Tongue (tissue), 2 donors: Measurements from ENCODE around the gene FGF1. TPM values are rescaled to one million over a fixed set of nuclear protein-coding genes. Genes with fewer than 3 reads are reported as not detected.
A peak's percentile ranks its signal among the peaks of the same experiment; 100 is the strongest.

ENCODE experiments used
- DNase-seq: peaks from one replicate; pipeline ENCODE4 v3.0.0-alpha.2; 2015
- total RNA-seq: library from RNA; depleted of rRNA; stranded (reverse); fragments of >200 nt; gene quantifications from one replicate; pipeline ENCODE4 v1.2.3, GENCODE V29; 2014

Gene FGF1
- total RNA-seq, 1 donor from 2014 or later = 8.7 TPM

DNA sequence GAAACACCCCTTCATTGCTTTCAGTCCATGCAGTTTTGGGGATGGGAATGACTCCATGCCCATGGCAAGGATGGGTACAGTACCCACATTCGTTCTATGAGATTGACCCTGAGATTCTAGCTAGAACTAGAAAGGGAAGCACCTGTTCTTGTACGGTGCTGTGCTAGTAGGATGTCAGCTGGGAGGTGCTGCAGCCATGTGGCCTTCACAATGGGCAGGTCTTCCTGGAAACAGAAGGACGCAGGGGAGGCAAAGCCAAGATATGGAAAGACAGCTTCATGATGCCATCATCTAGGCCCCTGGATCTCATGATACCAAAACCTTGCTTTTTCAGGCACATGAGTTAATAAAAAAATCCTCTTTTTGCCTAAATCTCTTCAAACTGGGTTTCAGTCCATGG is 10.5 kb upstream of the FGF1 start:
- DNase-seq = no peak

DNA sequence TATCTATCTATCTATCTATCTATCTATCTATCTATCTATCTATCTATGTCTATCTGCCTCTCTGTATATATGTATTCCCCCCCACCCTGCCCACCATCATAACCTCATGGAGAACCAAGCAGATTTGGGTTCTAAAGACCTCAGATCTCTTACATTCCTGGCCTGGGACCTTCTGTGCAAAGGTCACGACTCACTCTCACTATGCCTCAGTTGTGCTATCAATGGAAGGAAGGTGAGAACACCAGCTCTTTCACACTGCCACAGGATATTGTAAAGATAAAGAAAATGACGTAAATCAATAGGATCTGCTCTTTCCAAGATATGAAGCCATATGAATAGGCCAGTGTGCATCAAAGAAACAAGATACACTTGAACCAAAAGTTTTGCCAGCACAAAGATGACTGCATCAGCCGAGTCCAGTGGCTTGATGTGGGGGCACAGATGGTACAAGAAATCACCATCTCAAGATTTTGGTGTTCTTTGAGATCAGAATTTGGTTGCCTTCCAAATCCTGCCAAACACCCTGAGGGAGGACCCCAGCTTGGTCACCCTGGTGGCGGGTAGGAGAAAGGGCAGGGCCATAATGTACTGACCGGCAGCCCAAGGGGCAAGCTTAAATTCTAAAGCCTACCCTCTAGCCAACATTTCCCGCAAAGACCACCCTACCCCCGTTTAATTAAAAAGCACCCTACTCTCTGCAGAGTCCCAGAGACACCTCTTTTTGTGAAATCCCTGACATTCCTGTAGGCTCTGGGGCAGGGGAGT is 8.4 kb upstream of the FGF1 start:
- no peak for DNase-seq

DNA sequence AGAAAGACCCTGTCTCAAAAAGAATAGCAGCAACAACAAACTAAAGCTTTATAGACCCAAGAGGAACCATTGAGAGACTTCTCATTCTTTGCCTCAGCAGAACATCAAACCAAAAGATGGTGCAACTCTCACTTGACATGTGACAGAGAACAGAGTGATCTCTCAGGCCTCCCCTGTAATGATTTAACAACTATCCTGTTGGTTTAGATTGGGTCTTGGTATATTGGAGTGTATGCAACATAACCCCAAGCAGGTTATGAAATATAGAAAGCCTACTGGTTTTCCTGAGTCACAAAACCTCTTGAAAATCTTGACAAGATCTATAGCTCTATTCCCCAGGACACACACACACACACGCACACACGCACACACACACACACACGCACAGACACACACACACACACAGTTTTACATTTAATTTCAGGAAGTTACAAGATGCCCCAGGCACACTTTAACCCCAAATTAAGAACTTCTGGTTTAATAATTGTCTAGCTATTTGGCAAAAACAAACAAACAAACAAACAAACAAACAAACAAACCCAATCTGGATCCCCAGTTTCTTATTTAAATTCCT is 6.5 kb upstream of the FGF1 start:
- no peak for DNase-seq

DNA sequence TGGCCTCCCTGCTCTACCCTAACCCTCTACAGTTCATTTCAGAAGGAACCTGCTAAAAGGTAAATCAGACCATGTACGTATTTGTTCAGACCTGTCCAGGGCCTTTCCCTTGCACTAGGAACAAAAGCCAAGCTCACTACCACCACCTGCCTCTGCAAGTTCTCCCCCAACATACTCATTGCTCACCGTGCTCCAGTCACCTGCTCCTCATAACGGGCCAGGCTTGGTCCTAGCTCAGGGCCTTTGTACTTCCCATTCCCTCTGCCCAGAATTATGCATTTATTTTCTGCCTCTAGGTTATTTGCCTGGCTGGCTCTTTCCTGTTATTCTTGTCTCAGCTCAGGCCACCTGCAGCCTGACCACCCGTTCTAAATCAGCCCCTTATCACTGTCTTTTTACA is 4.8 kb upstream of the FGF1 start:
- no peak for DNase-seq

DNA sequence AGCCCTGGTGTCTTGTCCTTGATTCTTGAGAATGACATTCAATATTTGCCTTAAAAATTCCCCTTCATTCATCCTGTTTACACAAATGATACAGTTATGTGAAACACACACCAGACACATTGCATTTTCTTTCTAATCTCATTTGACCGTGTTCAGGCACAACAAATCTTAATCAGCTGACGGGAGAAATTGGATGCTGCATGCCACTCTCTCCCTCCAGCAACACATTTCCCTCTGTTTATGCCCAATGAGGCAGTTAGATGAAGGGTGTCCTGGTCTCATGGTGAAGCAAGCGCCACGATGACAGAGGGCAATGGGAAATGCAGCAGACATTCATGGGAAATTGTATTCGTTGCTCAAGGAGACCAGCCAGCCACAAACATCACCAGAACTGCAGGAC is 3.2 kb upstream of the FGF1 start:
- no peak for DNase-seq

DNA sequence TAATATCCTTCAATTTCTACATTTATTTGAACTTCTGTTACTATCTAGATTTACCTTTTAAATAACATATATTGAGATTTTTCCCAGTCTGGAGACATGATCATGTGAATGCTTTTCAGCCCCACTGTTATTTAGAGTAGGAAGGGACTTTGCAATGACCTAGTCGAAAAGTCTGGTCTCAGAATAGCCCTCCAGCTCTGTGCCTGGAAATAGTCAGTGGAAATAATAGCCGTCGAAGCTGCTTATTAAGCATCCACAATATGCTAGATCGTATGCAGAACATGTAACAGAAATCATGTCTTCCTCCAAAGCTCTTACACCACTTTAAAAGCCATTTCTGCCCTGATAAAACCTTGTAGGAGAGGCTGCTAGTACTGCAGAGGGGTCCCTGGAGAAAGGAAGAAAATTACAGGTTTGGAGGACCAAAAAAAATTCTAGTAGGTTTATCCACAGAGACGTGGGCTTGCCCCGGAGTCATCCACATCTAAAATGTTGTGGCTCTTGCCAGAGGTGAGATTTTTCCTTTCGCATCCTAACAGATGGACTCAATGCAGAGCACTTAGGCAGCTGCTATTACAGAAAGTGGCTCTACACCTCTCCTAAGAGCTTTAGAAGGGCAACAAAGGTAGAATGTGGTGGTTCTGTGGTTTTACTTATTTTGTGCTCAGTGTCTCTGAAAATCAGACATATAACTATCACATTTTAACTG is 2.5 kb upstream of the FGF1 start:
- DNase-seq = no peak

DNA sequence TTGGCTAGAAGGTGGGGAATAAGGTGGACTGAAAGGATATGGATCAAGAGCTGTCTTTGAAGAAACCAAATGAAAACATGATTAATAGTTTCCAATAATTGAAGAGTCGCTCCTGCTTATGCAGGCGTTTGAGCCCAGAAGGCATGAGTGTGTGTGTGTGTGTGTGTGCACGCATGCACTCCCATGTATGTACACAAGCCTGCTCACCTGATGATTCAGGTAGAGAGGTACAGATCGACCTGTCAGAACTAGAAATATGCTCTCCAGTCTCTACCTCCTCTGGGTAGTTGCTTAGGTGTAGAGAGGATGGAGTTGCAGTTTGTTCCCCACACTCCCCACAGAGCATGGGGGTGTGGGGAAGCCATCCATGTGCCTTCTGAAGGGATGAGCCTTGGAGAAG is 1.1 kb upstream of the FGF1 start:
- no peak for DNase-seq

DNA sequence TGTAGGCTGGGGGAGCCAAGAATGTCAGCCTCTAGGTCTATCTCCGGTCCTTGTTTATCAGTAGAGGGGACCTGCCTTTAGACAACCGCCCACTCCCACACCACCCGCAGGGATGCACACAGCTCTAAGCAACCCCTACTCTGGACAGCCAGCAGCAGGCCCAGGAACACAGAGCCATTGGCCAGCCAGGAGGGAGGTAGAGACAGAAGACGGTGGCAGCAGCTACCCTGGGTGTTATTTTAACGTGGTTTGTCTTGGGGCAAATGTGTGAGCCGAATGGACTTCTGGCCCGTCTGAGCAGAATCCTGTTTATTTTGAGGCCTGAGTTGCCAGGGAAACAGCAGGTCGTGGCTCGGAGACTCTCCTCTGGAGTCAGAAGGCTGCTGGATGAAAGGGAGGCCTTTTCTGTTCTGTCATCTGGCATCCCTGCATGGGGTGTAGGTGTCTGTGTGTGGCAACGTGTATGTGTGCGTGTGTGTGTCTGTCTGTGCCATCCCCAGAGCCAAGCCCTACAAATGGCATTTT is 382 bp upstream of the FGF1 start:
- DNase-seq = peak; percentile 41

DNA sequence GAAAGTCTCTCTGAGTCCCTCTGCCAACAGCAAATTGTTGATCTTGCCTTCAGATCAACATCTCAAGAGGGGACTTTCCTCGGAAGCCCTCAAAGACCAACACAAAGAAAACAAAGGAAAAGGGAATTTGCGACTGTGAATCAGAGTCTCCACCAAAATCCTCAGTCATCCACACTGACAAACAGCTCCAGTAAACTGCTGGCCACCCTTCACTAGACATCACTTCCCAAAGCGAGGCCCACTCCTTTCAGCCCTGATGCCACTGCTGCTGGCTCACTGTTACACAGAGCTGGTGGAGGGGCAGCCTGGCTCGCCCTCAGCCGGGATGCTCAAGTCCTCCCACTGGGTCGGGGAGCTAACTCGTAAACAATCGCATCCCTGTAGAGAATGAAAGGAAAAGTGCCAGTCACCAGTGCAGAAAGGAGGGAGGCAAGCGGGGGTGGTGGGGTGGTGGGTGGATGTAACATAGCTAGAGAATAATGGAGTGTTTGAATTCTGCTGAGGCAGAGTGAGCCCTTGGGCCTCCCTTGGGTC is 1.3 kb downstream of the FGF1 start:
- DNase-seq = no peak

DNA sequence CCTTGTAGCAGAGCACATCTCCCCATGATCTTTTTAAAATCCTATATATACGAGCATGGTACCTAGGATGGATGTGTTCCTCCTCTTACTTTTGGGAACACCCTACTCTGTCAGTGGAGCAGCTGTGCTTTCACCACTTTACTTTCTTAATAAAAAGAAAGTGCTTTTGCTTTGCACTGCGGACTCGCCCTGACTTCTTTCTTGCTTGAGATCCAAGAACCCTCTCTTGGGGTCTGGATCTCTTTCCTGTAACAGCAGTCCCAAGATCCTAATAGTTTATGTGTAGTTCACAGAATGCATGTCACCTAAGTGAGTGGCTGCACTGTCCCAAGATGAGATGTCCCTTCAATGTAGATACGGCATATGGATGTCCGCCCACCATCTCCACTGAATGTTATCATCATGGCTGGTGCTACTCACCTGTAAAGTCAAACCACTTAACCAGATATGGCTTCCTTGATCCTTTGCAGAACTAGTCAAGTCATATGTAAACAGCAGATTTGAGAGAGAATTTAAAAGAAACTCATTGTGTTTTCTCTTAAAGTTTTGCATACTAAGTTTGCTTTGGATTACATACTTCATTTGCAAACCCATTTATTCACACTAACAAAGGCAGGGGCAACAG is 1.9 kb downstream of the FGF1 start:
- DNase-seq = no peak

DNA sequence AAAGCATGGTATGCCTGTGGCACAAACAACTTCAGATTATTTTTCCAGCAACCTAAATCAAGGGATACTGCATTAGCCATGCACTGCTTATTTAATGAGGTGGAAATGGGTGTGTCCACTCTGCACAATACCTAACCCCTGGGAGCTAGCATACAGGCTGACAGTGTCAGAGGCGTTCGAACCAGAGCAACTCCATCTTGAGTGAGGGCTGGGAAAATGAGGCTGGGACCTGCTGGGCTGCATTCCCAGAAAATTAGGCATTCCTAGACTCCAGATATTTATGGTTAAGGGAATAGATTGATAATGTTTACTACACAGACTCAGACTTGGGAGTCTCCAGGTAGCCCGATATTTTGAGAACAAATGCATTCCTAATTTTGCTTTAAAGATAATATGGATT is 2.8 kb downstream of the FGF1 start:
- no peak for DNase-seq

DNA sequence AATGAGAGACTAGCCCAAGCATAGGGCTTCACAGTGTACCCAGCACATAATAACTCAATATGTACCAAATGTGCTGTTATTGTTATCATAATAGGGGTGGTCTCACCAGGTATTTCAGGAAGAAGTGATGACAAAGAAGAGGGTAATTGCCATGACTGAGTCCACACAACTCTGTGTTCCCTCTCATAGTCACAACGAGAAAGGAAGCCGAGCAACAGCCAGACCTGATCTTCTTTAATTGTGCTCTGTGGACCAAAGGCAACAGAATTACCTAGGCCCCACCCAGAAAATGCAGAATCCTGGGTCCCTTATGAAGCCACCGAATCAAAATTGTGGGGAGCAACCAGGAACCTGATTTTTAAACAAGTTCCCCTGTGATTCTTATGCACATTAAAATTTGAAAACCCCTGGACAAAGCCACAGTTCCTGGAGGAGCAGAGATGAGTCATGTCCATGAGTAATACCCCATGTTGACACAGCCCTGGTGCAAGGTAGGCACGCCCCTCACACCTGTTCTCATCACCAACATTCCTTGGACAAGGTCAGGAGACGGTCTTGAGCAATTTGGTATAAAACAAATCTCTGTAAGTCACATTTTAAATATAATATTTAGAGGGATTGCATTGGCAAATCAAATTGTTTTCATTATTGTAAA is 5.2 kb downstream of the FGF1 start:
- DNase-seq = no peak

DNA sequence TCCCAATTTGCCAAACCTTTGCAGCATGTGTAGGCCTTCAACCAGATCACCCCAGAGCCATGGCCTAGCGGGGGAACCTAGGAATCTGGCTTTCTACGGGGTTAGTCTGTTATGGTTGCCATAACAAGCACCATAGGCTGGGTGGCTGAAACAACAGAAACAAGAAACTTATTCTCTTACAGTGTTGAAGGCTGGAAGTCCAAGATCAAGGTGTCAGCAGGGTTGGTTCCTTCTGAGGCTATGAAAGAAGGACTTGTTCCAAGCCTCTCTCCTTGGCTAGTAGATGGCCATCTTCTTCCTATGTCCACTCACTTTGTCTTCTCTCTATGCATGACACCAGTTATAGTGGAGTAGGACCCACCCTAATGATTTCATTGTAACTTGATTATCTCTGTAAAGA is 6.1 kb downstream of the FGF1 start:
- no peak for DNase-seq

DNA sequence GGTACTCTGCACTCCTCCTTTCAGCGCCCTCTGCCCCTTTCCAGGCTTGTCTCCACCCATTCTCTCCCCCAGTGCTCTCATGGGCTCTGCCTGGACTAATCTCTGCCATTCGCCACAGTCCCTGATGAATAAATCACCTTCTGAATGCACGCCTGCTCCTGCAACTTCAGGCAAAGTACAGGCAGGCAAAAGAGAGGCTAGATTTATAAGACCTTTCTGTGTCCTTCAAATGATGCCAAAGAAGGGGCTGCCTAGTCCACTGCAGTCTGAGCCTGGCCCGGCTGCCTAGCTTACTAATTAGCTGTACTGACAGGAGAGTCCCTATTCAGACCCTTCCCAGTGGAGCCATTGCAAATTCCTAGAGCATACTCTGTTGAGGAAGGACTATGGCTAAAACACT is 7.4 kb downstream of the FGF1 start:
- DNase-seq = no peak

DNA sequence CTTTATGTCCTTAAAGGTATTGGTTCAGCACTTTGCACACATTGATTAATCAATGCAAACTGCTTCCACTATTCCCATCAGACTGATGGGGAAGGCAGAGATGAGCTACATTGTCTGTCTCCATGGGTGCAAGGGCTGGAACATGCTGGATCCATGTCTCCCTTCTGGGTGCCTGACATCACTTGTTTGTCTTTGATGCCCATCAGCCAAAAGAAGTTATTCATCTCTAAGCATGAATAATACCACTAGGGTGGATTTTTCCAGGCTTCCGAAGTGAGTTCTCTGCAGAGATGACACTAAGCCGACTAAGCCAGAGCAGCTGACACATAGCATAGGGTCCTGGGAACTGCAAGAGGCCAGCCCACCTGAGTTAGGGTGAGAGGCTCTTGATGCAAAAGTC is 8.7 kb downstream of the FGF1 start:
- no peak for DNase-seq

DNA sequence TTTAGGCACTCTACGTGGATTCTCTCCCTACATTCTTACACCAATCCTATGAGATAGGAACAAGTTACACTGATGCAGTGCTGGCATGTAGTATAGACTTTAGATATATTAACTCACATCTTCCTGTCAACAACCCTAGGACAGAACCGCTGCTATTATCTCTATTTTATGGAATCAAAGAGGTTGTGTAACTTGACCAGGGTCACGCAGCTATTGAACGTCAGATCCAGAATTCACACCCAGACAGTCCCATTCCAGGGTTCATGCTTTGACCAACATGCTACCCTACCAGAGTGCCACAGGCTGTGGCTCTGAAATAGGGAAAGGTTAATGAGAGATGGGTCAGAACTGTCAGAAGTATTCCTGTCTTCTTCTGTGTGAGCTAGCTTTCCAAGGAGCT is 9.6 kb downstream of the FGF1 start:
- no peak for DNase-seq

DNA sequence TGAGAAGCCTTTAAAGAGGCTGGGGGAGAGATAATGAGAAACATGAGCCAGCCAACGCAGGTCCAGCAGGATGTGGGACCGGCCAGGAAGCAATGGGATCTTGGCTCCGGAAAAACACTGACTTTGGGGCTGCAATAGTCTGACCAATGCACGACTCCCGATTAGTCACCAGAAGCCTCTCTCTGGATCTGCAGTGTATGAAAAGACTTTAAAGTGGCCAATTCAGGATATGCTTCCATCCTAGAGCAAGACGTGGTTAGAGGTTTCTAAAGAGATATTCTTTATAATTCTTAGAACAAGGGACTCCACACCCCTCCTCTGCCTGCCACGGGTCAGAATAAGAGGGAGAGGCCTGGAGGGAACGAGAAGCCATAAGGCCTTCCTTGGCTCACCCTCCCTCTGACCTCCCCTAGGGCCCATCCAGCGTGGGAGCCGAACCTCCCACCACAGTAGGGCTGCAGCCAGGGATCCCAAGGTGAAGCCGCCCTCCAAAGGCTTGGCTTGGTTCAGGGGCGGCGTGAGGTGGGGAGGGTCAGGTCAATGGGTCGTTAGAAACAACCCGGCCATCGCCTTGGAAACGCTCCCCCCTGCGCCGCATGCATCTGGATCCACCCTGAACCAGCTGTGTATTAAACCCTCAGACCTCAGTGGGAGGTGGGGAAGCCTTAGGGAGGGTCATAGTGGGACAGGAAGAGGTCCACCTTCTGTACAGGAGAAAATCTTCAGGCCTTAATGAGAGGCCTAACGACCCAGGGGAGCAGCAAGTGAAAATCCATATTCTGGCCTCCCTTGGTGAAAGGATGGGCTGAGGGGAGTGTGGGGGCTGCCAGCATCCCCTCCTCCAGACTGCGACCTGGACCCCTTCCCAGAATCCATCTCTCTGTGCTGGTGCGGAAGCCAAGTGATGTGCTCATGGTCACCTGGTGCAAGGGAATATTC is 11.1 kb downstream of the FGF1 start:
- DNase-seq = peak; percentile 86

DNA sequence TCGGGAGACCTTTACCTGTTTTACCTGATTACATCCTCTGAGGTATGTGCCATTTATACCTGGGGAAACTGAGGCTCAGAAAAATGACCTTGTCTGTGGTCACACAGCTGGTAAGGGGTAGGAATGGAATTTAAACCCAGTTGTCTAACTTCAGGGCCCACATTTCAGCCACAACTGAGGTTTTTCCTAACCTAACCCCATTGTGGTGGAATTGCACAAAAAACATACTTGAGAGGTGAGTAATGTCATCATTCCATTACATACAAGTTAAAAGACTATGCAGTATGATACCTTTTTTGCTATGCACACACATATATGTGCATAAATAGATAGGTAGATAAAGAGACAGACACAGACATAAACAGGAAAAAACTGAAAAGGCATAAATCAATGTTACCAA is 14.1 kb downstream of the FGF1 start:
- DNase-seq = no peak

DNA sequence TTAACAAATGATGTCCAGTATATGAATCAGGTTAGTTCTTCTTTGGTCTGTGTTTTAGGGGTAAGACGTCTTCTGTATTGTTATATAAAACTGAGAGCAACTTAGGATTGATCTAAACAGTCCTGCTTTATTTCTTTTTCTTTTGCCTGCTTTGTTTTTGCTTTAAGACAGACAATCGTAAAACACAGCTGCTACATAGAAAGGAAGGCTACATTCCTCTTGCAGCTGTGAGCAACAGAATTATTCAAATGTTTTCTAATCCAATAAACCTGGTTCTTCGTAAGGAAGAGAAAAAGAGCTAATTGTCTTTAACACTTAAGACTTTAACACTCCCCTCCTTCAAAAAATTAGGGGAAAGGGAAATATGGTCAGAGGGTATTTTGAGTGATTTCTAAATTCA is 14.6 kb downstream of the FGF1 start:
- peak; percentile 57 for DNase-seq

DNA sequence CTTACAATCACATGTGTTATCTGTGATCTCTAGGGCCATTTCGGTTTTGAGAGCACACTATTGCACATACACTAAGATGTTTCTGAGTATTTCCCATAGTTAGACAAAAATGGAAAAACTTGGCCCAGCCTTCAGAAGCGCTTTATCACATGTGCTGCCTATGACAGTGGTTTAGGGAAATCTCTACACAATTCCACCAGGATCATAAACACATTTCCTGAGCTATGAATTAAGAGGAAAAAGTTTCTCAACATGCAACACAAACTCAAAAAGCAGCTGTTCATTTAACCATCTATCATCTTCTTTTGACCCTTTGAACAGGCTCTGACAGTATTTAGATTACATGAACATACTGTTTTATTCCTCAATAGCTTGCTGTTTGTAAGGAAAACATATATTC is 15.1 kb downstream of the FGF1 start:
- DNase-seq = peak; percentile 68

DNA sequence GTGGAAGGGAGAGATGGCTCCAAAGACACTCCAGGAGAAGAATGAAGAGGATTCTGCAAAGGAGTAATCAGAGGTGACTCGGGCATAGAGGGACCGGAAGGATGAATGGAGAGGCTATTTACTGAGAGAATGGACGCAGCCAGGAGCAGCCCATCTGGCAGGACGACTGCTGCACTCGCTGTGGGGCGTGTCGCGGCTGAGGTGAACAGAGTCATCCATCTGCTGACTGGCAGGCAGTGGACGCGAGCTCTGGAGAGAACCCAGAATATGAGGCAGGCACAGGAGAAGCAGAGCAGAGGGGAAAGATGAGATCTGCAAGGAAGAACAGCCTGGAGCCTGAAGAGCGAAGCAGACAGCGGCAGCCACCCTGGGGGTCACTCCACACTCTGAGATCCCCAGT is 16.4 kb downstream of the FGF1 start:
- no peak for DNase-seq
